Mesenchymal stem cell (in vitro differentiated cells and primary cell): ENCODE data around the gene MKLN1.

Experiments
- DNase-seq: peaks from one replicate; pipeline ENCODE4 v3.0.0-alpha.2; 2013
- H2AFZ ChIP-seq: one replicate; pipeline ENCODE4 v1.6.1; 2013; ENCODE audit warnings: low read depth, mild to moderate bottlenecking, control low read depth, inconsistent platforms, low read length, moderate library complexity
- H2AK5ac ChIP-seq: 2 replicates; pipeline ENCODE4 v1.6.1; 2013; ENCODE audit warnings: low read length, moderate library complexity, mild to moderate bottlenecking, inconsistent platforms; ENCODE audit not compliant: severe bottlenecking
- H2BK120ac ChIP-seq: one replicate; pipeline ENCODE4 v1.6.1; 2013; ENCODE audit warnings: low read depth, mild to moderate bottlenecking, inconsistent platforms, low read length, moderate library complexity
- H2BK12ac ChIP-seq, 2 experiments: one replicate each; pipeline ENCODE4 v1.6.1; 2013; ENCODE audit warnings: inconsistent platforms in 2 of 2, low read length in 2 of 2, mild to moderate bottlenecking in 2 of 2, moderate library complexity in 2 of 2, control low read depth in 1 of 2
- H2BK15ac ChIP-seq: one replicate; pipeline ENCODE4 v1.6.1; 2013; ENCODE audit warnings: mild to moderate bottlenecking, low read depth, inconsistent platforms; ENCODE audit not compliant: poor library complexity, severe bottlenecking
- H2BK5ac ChIP-seq: 2 replicates; pipeline ENCODE4 v1.6.1; 2013; ENCODE audit warnings: low read depth, mild to moderate bottlenecking, low read length, control low read depth, inconsistent platforms; ENCODE audit not compliant: poor library complexity, severe bottlenecking
- H3K14ac ChIP-seq, 2 experiments: one replicate each; pipeline ENCODE4 v1.6.1; 2013; ENCODE audit warnings: inconsistent platforms in 2 of 2, low read length in 2 of 2, control low read depth in 1 of 2, mild to moderate bottlenecking in 1 of 2, moderate library complexity in 1 of 2
- H3K18ac ChIP-seq, 2 experiments: one replicate each; pipeline ENCODE4 v1.6.1; 2013; ENCODE audit warnings: inconsistent platforms in 2 of 2, low read length in 2 of 2, control low read depth in 1 of 2, low read depth in 1 of 2, mild to moderate bottlenecking in 1 of 2
- H3K23ac ChIP-seq, 2 experiments: one replicate each; pipeline ENCODE4 v1.6.1; 2013; ENCODE audit warnings: inconsistent platforms in 2 of 2, low read length in 2 of 2, mild to moderate bottlenecking in 2 of 2, moderate library complexity in 2 of 2, control low read depth in 1 of 2
- H3K27ac ChIP-seq: 2 replicates; pipeline ENCODE4 v1.5.1; 2013; ENCODE audit warnings: mild to moderate bottlenecking, moderate library complexity, low read length, control low read depth, inconsistent platforms; ENCODE audit not compliant: poor library complexity, severe bottlenecking
- H3K27me3 ChIP-seq, 2 experiments: 2 replicates each; pipeline versions ENCODE4 v1.6.1 to v1.7.0; 2013; ENCODE audit warnings: low read length in 2 of 2, mild to moderate bottlenecking in 2 of 2, moderate library complexity in 2 of 2, control low read depth in 1 of 2, inconsistent platforms in 1 of 2; ENCODE audit not compliant: control insufficient read depth in 1 of 2, insufficient read depth in 1 of 2
- H3K36me3 ChIP-seq, 2 experiments: 2 replicates each; pipeline versions ENCODE4 v1.6.1 to v1.7.0; 2013; ENCODE audit warnings: low read length in 2 of 2, control low read depth in 1 of 2, inconsistent platforms in 1 of 2, low read depth in 1 of 2, mild to moderate bottlenecking in 1 of 2; ENCODE audit not compliant: insufficient read depth in 2 of 2, control insufficient read depth in 1 of 2
- H3K4ac ChIP-seq, 2 experiments: one replicate each; pipeline ENCODE4 v1.6.1; 2013; ENCODE audit warnings: inconsistent platforms in 2 of 2, low read length in 2 of 2, mild to moderate bottlenecking in 2 of 2, moderate library complexity in 2 of 2, control low read depth in 1 of 2, low read depth in 1 of 2
- H3K4me1 ChIP-seq: 2 replicates; pipeline ENCODE4 v1.6.1; 2013; ENCODE audit warnings: low read depth, low read length, control low read depth; ENCODE audit not compliant: control insufficient read depth, insufficient read depth
- H3K4me2 ChIP-seq: 2 replicates; pipeline ENCODE4 v1.6.1; 2013; ENCODE audit warnings: low read length, mild to moderate bottlenecking, inconsistent platforms; ENCODE audit not compliant: poor library complexity, severe bottlenecking
- H3K4me3 ChIP-seq, 2 experiments: 2 replicates each; pipeline versions ENCODE4 v1.5.1 to v1.7.0; 2013; ENCODE audit warnings: low read length in 2 of 2, mild to moderate bottlenecking in 2 of 2, control low read depth in 1 of 2, low read depth in 1 of 2; ENCODE audit not compliant: insufficient read depth in 1 of 2
- H3K79me1 ChIP-seq: replicated peaks from 2 replicates; pipeline ENCODE4 v1.6.1; 2013; ENCODE audit warnings: mild to moderate bottlenecking, control low read depth, low read length, inconsistent platforms; ENCODE audit not compliant: poor library complexity, severe bottlenecking
- H3K9ac ChIP-seq: 2 replicates; pipeline ENCODE4 v1.7.0; 2013; ENCODE audit warnings: mild to moderate bottlenecking, low read length, moderate library complexity
- H3K9me3 ChIP-seq: 2 replicates; pipeline ENCODE4 v1.7.0; 2013; ENCODE audit warnings: mild to moderate bottlenecking, low read length; ENCODE audit not compliant: control insufficient read depth
- H4K8ac ChIP-seq: one replicate; pipeline ENCODE4 v1.6.1; 2013; ENCODE audit warnings: inconsistent platforms, mild to moderate bottlenecking, low read length, moderate library complexity
- H4K91ac ChIP-seq: one replicate; pipeline ENCODE4 v1.6.1; 2013; ENCODE audit warnings: mild to moderate bottlenecking, low read length, inconsistent platforms
- WGBS: methylation state at CpG from one replicate; pipeline ENCODE4 v1.1.7; 2013; ENCODE audit warnings: mixed read lengths; 5-methylcytosine and 5-hydroxymethylcytosine counted together

The MKLN1 gene

GRCh38 chr7:131483586-131483985 lies 155.9 kb downstream of the MKLN1 start:
- 80% methylated on average over 1 of the region's 2 CpGs for WGBS
- Histone ChIP-seq H4K8ac (no peak overlapping the region), H3K27me3 (no peaks in the 10 kb centered on the region), H3K4me2 (no peak overlapping the region), H3K36me3 (peaks cover 2 to 74% of the 10 kb centered on the region in 2 experiments), H3K4me1 (peaks cover 2% of the 10 kb centered on the region), H2BK5ac (no peak overlapping the region), H3K4me3 (no peak overlapping the region), H3K18ac (no peak overlapping the region), H3K9ac (no peak overlapping the region), H4K91ac (no peak overlapping the region), H2BK12ac (no peak overlapping the region), H3K23ac (no peak overlapping the region), H3K27ac (no peak overlapping the region), H2BK15ac (peak overlapping the region; percentile 48), H3K9me3 (no peaks in the 10 kb centered on the region), H3K79me1 (peaks cover 3% of the 10 kb centered on the region), H2BK120ac (no peak overlapping the region), H3K14ac (no peak overlapping the region), H2AFZ (no peak overlapping the region), H3K4ac (no peak overlapping the region), H2AK5ac (peak overlapping the region; percentile 93)
- no peak for DNase-seq

- H3K4me3 ChIP-seq, result no peak overlapping the region
- no CpG with 5 or more reads among the region's 2 CpGs for WGBS
- no peaks in the 10 kb centered on the region for H3K9me3 ChIP-seq
- no peak overlapping the region for H2AK5ac ChIP-seq
- H3K18ac ChIP-seq, result no peak overlapping the region
- DNase-seq, result no peak
- H3K4ac ChIP-seq, result no peak overlapping the region
- no peak overlapping the region for H3K23ac ChIP-seq
- H2BK5ac ChIP-seq, result no peak overlapping the region
- no peak overlapping the region for H3K14ac ChIP-seq
- no peak overlapping the region for H2BK12ac ChIP-seq
- no peak overlapping the region for H4K91ac ChIP-seq
- H4K8ac ChIP-seq, result no peak overlapping the region
- peaks cover 3% of the 10 kb centered on the region for H3K79me1 ChIP-seq
- no peak overlapping the region for H2BK120ac ChIP-seq
- H3K4me2 ChIP-seq, result no peak overlapping the region
- H2AFZ ChIP-seq, result no peak overlapping the region
- no peak overlapping the region for H2BK15ac ChIP-seq
- no peak overlapping the region for H3K27ac ChIP-seq
- H3K36me3 ChIP-seq, result peaks cover 2 to 83% of the 10 kb centered on the region in 2 experiments
- H3K27me3 ChIP-seq, result no peaks in the 10 kb centered on the region
- no peaks in the 10 kb centered on the region for H3K4me1 ChIP-seq
- no peak overlapping the region for H3K9ac ChIP-seq
These were observed 158.7 kb downstream of the MKLN1 start for GRCh38 chr7:131486346-131486745.

GRCh38 chr7:131487217-131487616 lies 159.5 kb downstream of the MKLN1 start:
- Histone ChIP-seq H3K18ac (no peak overlapping the region), H3K36me3 (peaks cover 2 to 81% of the 10 kb centered on the region in 2 experiments), H2BK5ac (no peak overlapping the region), H2BK120ac (no peak overlapping the region), H3K27me3 (no peaks in the 10 kb centered on the region), H3K79me1 (peaks cover 3% of the 10 kb centered on the region), H2BK15ac (no peak overlapping the region), H3K9me3 (no peaks in the 10 kb centered on the region), H3K9ac (no peak overlapping the region), H3K27ac (no peak overlapping the region), H2AK5ac (no peak overlapping the region), H3K4me1 (no peaks in the 10 kb centered on the region), H4K8ac (no peak overlapping the region), H2BK12ac (no peak overlapping the region), H3K4me3 (no peak overlapping the region), H3K4me2 (no peak overlapping the region), H4K91ac (no peak overlapping the region), H2AFZ (no peak overlapping the region), H3K4ac (no peak overlapping the region), H3K14ac (no peak overlapping the region), H3K23ac (no peak overlapping the region)
- no peak for DNase-seq
- no CpG with 5 or more reads among the region's 1 CpG for WGBS

GRCh38 chr7:131488361-131488760 lies 160.7 kb downstream of the MKLN1 start:
- no peak overlapping the region for H4K8ac ChIP-seq
- no peaks in the 10 kb centered on the region for H3K27me3 ChIP-seq
- H3K27ac ChIP-seq, result no peak overlapping the region
- no peak overlapping the region for H2BK15ac ChIP-seq
- H3K23ac ChIP-seq, result no peak overlapping the region
- H2BK120ac ChIP-seq, result no peak overlapping the region
- no peak overlapping the region for H2BK5ac ChIP-seq
- H3K4me3 ChIP-seq, result no peak overlapping the region
- no peak overlapping the region for H3K18ac ChIP-seq
- DNase-seq, result no peak
- no peak overlapping the region for H2AK5ac ChIP-seq
- no peaks in the 10 kb centered on the region for H3K9me3 ChIP-seq
- no peak overlapping the region for H3K14ac ChIP-seq
- H3K9ac ChIP-seq, result no peak overlapping the region
- H2BK12ac ChIP-seq, result no peak overlapping the region
- no peak overlapping the region for H4K91ac ChIP-seq
- H3K4ac ChIP-seq, result no peak overlapping the region
- H2AFZ ChIP-seq, result no peak overlapping the region
- no peaks in the 10 kb centered on the region for H3K4me1 ChIP-seq
- no peak overlapping the region for H3K4me2 ChIP-seq
- H3K36me3 ChIP-seq, result peaks cover 2 to 71% of the 10 kb centered on the region in 2 experiments
- H3K79me1 ChIP-seq, result peaks cover 3% of the 10 kb centered on the region
- WGBS, result 100% methylated on average over 1 of the region's 2 CpGs
